Esophagus (tissue), 2 donors: Measurements from ENCODE around the gene ACAA2. TPM values are rescaled to one million over a fixed set of nuclear protein-coding genes. Genes with fewer than 3 reads are reported as not detected.
"Not testable (repeated sequence)": the region's sequence is repeated elsewhere in the genome, so short reads cannot be mapped to it uniquely, and the experiment has no call there.

Experiments
- H3K27ac ChIP-seq, 2 donors: one replicate each; pipeline ENCODE4 v1.5.1; 2013; ENCODE audit warnings: low read depth in 2 of 2, mild to moderate bottlenecking in 2 of 2, inconsistent platforms in 1 of 2, low read length in 1 of 2, moderate library complexity in 1 of 2
- H3K27me3 ChIP-seq, 2 donors: one replicate each; pipeline ENCODE4 v1.6.1; 2013; ENCODE audit warnings: low read length in 2 of 2, control low read depth in 1 of 2, mild to moderate bottlenecking in 1 of 2; ENCODE audit not compliant: insufficient read depth in 2 of 2, control insufficient read depth in 1 of 2
- H3K36me3 ChIP-seq, 2 donors: one replicate each; pipeline ENCODE4 v1.6.1; 2013; ENCODE audit warnings: low read length in 1 of 2; ENCODE audit not compliant: control insufficient read depth in 2 of 2, insufficient read depth in 2 of 2
- H3K4me1 ChIP-seq, 2 donors: one replicate each; pipeline ENCODE4 v1.6.1; 2013; ENCODE audit warnings: low read length in 1 of 2; ENCODE audit not compliant: control insufficient read depth in 2 of 2, insufficient read depth in 2 of 2
- H3K4me3 ChIP-seq, 2 donors: one replicate each; pipeline ENCODE4 v1.5.1; 2013; ENCODE audit warnings: low read length in 2 of 2, mild to moderate bottlenecking in 2 of 2, low read depth in 1 of 2, moderate library complexity in 1 of 2
- H3K9me3 ChIP-seq, 2 donors: one replicate each; pipeline ENCODE4 v1.6.1; 2013; ENCODE audit warnings: mild to moderate bottlenecking in 2 of 2, low read depth in 1 of 2, low read length in 1 of 2, moderate library complexity in 1 of 2; ENCODE audit not compliant: control insufficient read depth in 2 of 2, insufficient read depth in 1 of 2
- WGBS, 2 donors: extraction: QIAGEN DNeasy Blood & Tissue Kit; methylation state at CpG; one replicate each; pipeline ENCODE4 v1.1.7; 2013; 5-methylcytosine and 5-hydroxymethylcytosine counted together
- polyA plus RNA-seq, 2 donors: library from polyadenylated mRNA; stranded (reverse); fragments of 200-250 nt; gene quantifications; one replicate each; pipeline ENCODE4 v1.2.3, GENCODE V29; 2013
- donor health status: healthy with polysubstance abuse.
- donor health status: Bipolar disorder and iron deficiency.

The ACAA2 gene
- polyA plus RNA-seq, 2 donors: 13.0 to 19.0 TPM

DNA sequence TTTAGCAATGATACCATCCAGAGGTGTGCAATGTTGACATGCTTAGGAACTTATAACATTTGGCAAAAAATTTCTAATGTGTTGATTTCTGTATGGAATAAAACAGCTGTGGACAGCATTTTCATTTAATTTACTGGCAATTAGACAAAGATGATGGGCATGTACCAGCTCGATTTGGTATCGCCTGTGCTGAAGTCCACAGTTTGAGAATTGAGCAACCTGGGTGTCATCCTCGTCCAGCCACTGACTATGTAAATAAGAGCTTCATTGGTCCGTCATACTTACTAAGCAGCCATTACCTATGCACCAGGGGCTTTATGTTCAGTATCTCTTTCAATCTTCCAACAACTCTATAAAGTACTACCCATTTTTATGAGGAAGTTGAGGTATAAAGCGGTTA is 24.6 kb upstream of the ACAA2 start:
- Histone ChIP-seq H3K4me3 (no peak overlapping the region), H3K9me3 (no peaks in the 10 kb centered on the region), H3K27ac (no peak overlapping the region), H3K36me3 (peaks cover 0 to 9% of the 10 kb centered on the region in 2 donors), H3K27me3 (no peaks in the 10 kb centered on the region), H3K4me1 (no peaks in the 10 kb centered on the region)
- WGBS, 2 donors: 64 to 84% methylated on average over 5 of the region's 5 CpGs

DNA sequence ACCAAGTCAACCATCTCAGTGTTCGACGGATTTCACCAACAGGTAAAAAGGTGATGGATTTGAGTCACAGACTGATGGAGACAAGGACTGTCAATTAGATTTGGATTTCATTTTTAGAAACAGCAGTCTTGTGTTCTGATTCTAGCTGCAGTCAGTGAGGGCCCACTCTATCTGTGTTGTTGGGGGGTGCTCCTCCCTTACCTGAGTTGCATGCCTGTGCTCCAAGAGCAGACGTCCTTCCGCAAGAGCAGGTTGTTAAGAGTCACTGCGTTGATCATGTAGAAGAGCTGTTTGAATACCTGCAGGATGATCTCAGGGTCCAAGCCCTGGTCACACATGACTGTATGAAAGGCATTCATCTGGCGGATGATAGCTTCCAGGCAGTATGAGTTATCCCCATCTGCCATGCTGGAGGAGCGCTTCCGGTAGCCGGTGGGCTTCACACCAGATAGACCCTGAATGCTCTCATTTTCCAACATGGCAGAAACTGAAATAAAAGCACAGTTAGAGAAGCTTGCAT is 24.0 kb upstream of the ACAA2 start:
- H3K27ac ChIP-seq, H3K36me3 ChIP-seq, H3K9me3 ChIP-seq, H3K4me1 ChIP-seq, H3K4me3 ChIP-seq, H3K27me3 ChIP-seq: not testable (repeated sequence)
- 92 to 95% methylated on average over 9 of the region's 9 CpGs for whole genome bisulfite sequencing, 2 donors

DNA sequence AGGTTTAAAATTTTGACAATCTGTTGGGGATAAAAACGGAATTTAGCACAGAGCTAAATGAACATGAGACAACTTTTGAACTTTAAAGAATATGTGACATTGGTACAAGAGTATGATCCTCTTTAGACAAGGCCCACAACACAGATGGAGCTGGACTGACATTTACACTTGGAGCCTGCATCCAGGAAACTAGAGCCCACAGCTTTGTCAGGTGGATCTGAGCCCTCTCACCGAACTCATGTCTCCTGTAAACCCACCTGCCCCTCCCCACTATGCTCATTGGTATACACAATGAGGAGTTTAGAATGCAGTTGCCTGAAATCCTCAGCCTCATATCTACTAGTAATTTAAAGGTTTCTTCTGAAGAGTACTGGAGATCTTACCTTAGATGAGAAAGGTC is 22.1 kb upstream of the ACAA2 start:
- H3K4me1 ChIP-seq: no peaks in the 10 kb centered on the region
- 62 to 81% methylated on average over 2 of the region's 2 CpGs for WGBS, 2 donors
- H3K27me3 ChIP-seq: no peaks in the 10 kb centered on the region
- no peaks in the 10 kb centered on the region for H3K9me3 ChIP-seq
- H3K4me3 ChIP-seq: no peak overlapping the region
- peaks cover 0 to 4% of the 10 kb centered on the region in 2 donors for H3K36me3 ChIP-seq
- no peak overlapping the region for H3K27ac ChIP-seq

DNA sequence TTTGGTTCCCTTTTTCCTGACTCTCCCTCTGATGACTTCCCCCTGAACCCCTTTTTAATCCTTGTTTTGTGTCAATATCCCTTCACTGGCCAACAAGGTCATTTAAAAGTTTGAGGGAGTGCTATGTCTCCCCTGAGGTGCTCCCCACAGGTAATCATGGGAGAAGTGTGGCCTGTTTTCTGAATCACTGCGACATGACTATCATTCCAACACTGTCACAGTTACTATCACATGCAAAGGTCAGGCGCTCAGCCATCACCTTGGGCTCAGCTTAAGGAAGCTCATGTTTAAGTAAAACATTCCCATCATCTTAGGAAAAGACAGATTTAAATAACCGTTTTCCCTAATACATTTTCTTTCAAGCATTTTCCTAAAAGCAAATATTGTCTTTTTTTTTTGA is 20.9 kb upstream of the ACAA2 start:
- Histone ChIP-seq H3K27ac (no peak overlapping the region), H3K4me1 (no peaks in the 10 kb centered on the region), H3K4me3 (no peak overlapping the region), H3K9me3 (no peaks in the 10 kb centered on the region), H3K36me3 (peaks cover 0 to 4% of the 10 kb centered on the region in 2 donors), H3K27me3 (no peaks in the 10 kb centered on the region)
- WGBS, 2 donors: 66 to 96% methylated on average over 3 of the region's 3 CpGs

DNA sequence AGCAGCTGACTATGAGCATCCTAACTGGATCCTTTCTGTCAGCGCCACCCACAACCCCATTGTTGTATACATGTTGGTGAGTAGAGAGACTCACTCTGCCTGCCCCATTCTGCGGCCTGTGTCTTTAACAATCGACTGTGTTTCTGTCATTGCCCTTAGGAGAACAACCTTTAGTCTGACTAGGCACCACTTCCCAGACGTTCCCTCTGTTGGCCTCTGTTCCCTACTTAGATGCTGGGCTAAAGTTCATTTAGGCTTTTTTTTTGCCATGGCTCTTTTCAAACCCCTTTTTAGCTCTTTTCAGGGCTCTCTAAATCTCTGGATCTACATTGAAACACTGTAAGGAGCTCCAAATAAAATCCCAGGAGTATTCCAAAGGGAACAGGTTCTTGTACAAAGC is 20.5 kb upstream of the ACAA2 start:
- WGBS, 2 donors: 80 to 86% methylated on average over 4 of the region's 4 CpGs
- Histone ChIP-seq H3K36me3 (peaks cover 0 to 4% of the 10 kb centered on the region in 2 donors), H3K4me1 (no peaks in the 10 kb centered on the region), H3K27me3 (no peaks in the 10 kb centered on the region), H3K9me3 (no peaks in the 10 kb centered on the region), H3K27ac (no peak overlapping the region), H3K4me3 (no peak overlapping the region)

DNA sequence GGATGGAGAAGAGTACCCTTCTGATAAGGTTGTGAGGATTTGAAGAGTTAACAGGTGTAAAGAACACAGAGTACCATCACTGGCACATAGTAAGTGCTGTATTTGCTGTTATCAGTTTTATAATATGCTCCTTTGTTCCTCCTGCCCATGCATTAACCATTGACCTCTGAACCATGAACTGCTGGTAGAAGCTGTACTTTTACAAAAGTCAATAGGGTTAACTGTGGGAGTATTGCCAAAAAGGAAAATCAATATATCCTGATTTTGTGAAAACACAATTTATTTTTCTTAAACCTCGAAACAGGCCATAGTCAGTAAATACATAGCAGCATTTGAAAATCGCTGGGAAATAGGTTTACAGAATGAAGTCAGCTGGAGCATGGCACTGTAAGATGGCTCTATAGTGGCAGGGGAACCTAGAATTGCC is 18.9 kb upstream of the ACAA2 start:
- Histone ChIP-seq H3K4me1 (no peaks in the 10 kb centered on the region), H3K4me3 (no peak overlapping the region), H3K9me3 (peaks cover 0 to under 1% of the 10 kb centered on the region in 2 donors), H3K36me3 (peaks cover 0 to 2% of the 10 kb centered on the region in 2 donors), H3K27me3 (no peaks in the 10 kb centered on the region), H3K27ac (no peak overlapping the region)
- WGBS, 2 donors: 76 to 84% methylated on average over 2 of the region's 2 CpGs

DNA sequence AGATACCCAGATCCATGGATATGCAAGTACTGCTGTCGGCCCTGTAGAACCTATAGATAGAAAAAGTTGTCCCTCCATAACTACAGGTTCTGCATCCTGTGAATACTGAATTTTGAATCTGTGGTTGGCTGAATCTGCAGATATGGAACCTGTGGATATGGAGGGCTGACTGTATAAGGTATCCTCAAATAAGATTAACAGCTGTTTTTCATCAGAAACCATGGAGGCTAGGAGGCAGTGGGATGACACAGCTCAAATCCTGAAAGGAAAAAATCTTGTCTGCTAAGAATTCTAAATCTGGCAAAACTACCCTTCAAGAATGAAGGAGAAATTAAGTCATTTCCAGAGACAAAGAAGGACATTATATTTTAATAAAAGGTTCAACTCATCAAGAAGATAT is 14.7 kb upstream of the ACAA2 start:
- Histone ChIP-seq H3K27ac (no peak overlapping the region), H3K4me3 (no peak overlapping the region), H3K27me3 (no peaks in the 10 kb centered on the region), H3K4me1 (no peaks in the 10 kb centered on the region), H3K36me3 (peaks cover 0 to 3% of the 10 kb centered on the region in 2 donors), H3K9me3 (peaks cover 0 to 3% of the 10 kb centered on the region in 2 donors)
- WGBS, 2 donors: 91 to 93% methylated on average over 1 of the region's 1 CpG

DNA sequence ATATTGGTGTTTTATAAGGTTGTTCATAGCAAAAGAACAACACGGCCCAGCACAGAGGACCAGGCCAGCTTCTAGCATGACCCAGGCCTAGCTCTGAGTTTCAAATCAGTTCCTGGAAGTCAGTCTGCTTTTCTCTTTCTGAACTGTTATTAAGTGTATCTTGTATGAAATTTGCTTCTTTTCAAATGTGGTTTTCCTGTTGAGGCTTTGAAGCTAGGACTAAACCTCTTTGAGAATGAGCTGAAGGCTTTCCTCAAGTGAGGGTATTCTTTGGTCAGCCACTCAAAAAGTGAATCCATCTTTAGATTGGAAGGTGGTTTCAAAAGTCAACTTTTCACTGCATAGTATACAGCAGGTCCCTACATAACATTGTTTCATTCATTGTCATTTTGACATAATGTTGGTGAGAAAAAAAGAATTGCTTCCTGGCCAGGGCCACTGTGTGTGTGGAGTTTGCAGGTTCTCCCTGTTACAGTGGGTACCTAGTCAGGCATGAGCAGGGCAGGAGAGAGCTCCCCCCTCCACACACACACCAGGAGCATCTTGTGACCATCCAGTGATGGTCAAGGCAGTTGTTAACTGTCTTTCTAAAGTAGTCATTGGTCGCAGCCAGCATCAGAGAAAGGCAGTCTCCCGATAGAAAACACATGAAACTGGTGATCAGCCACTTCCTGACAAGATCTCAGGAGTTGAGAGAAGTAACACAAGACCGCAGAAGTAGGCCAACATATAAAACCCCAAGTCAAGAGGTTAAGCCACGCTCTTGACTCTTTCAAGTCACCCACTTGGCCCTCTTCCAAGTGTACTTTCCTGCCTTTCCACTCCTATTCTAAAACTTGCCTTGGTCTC is 6.7 kb upstream of the ACAA2 start:
- Histone ChIP-seq H3K27ac (no peak overlapping the region), H3K36me3 (peaks cover 0 to 3% of the 10 kb centered on the region in 2 donors), H3K27me3 (no peaks in the 10 kb centered on the region), H3K4me3 (no peak overlapping the region), H3K9me3 (no peaks in the 10 kb centered on the region), H3K4me1 (no peaks in the 10 kb centered on the region)
- WGBS, 2 donors: 63 to 70% methylated on average over 5 of the region's 5 CpGs

DNA sequence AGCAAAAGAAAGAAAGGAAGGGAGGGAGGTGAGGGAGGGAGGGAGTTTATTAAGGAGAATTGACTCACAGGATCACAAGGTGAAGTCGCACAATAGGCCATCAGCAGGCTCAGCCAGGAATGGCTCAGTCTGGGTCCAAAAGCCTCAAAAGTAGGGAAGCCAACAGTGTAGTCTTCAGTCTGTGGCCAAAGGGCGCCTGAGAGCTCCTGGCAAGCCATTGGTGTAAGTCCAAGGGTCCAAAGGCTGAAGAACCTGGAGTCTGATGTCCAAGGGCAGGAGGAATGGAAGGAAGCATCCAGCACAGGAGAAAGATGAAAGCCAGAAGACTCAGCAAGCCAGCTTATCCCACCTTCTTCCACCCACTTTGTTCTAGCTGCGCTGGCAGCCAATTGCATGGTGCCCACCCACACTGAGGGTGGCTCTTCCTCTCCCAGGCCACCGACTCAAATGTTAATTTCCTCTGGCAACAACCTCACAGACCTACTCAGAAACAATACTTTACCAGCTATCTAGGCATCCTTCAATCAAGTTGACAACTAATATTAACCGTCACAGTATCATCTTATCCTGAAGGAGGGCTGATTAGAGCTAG is 5.8 kb upstream of the ACAA2 start:
- H3K4me3 ChIP-seq: no peak overlapping the region
- H3K4me1 ChIP-seq: no peaks in the 10 kb centered on the region
- H3K9me3 ChIP-seq: no peaks in the 10 kb centered on the region
- no peaks in the 10 kb centered on the region for H3K27me3 ChIP-seq
- H3K36me3 ChIP-seq: no peaks in the 10 kb centered on the region
- H3K27ac ChIP-seq: no peak overlapping the region
- 78 to 86% methylated on average over 5 of the region's 5 CpGs for WGBS, 2 donors
